WTC11 (cell line): ENCODE results near the gene MS4A2.

ENCODE experiments used
- ATF2 ChIP-seq: sonication (generic); formaldehyde crosslinking; IDR thresholded peaks from 2 replicates; pipeline ENCODE4 v1.8.1; 2022; ENCODE audit warnings: low read depth, missing genetic modification reagents, borderline replicate concordance
- CTCF ChIP-seq: fragments of 200-600 bp; IDR thresholded peaks from 2 replicates; pipeline ENCODE4 v1.8.0; 2022; ENCODE audit warnings: antibody characterized with exemption
- ESRRA ChIP-seq: sonication (generic); formaldehyde crosslinking; IDR thresholded peaks from 2 replicates; pipeline ENCODE4 v1.8.1; 2022; ENCODE audit warnings: mild to moderate bottlenecking, missing genetic modification reagents, borderline replicate concordance
- PRDM15 ChIP-seq: sonication (generic); formaldehyde crosslinking; IDR thresholded peaks from 2 replicates; pipeline ENCODE4 v1.8.0; 2022; ENCODE audit warnings: missing genetic modification reagents
- RELA ChIP-seq: sonication (generic); formaldehyde crosslinking; IDR thresholded peaks from 2 replicates; pipeline ENCODE4 v1.8.1; 2022; ENCODE audit warnings: missing genetic modification reagents, mild to moderate bottlenecking, borderline replicate concordance
- SMAD3 ChIP-seq: sonication (generic); formaldehyde crosslinking; IDR thresholded peaks from 2 replicates; pipeline ENCODE4 v1.8.0; 2022; ENCODE audit warnings: missing genetic modification reagents, mild to moderate bottlenecking, borderline replicate concordance
- TP53 ChIP-seq: sonication (generic); formaldehyde crosslinking; IDR thresholded peaks from 2 replicates; pipeline ENCODE4 v1.8.1; 2023; ENCODE audit warnings: mild to moderate bottlenecking, missing genetic modification reagents
- ZNF263 ChIP-seq: sonication (generic); formaldehyde crosslinking; IDR thresholded peaks from 2 replicates; pipeline ENCODE4 v1.8.1; 2022; ENCODE audit warnings: low read depth, mild to moderate bottlenecking, moderate library complexity, missing genetic modification reagents
- TF ChIP-seq, protein P1 (sequence below): sonication (generic); formaldehyde crosslinking; IDR thresholded peaks from 2 replicates; pipeline ENCODE4 v1.8.0; 2022; ENCODE audit warnings: mild to moderate bottlenecking, missing genetic modification reagents
- TF ChIP-seq, protein P2 (sequence below): sonication (generic); formaldehyde crosslinking; IDR thresholded peaks from 2 replicates; pipeline ENCODE4 v1.8.1; 2022; ENCODE audit warnings: mild to moderate bottlenecking, missing genetic modification reagents, moderate library complexity, borderline replicate concordance
- TF ChIP-seq, protein P3 (sequence below): sonication (generic); formaldehyde crosslinking; conservative IDR thresholded peaks from 2 replicates; pipeline ENCODE4 v1.8.1; 2023; ENCODE audit warnings: mild to moderate bottlenecking, low read depth, missing genetic modification reagents, moderate library complexity
- TF ChIP-seq, protein P4 (sequence below): sonication (generic); formaldehyde crosslinking; IDR thresholded peaks from 2 replicates; pipeline ENCODE4 v1.8.0; 2022; ENCODE audit warnings: mild to moderate bottlenecking, missing genetic modification reagents

DNA sequence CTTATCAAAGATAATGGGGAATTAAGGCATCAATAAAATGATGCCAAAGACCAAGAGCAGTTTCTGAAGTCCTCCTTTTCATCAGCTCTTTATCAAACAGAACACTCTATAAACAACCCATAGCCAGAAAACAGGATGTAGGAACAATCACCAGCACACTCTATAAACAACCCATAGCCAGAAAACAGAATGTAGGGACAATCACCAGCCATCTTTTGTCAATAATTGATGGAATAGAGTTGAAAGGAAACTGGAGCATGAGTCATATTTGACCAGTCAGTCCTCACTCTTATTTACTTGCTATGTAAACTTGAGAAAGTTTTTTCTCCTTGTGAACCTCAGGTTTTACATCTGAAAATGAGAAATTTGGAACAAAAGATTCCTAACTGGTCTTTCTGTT is 10.0 kb downstream of the MS4A2 start:
- TF ChIP-seq CTCF (no peak), ZNF263 (CRISPR knock-in tag) (no peak), PRDM15 (CRISPR knock-in tag) (no peak), TP53 (CRISPR knock-in tag) (no peak), RELA (CRISPR knock-in tag) (no peak), SMAD3 (CRISPR knock-in tag) (no peak), ESRRA (CRISPR knock-in tag) (no peak), ATF2 (CRISPR knock-in tag) (no peak)
- TF ChIP-seq, protein P1, sequence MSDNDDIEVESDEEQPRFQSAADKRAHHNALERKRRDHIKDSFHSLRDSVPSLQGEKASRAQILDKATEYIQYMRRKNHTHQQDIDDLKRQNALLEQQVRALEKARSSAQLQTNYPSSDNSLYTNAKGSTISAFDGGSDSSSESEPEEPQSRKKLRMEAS (CRISPR knock-in tag) = no peak
- TF ChIP-seq, protein P2, sequence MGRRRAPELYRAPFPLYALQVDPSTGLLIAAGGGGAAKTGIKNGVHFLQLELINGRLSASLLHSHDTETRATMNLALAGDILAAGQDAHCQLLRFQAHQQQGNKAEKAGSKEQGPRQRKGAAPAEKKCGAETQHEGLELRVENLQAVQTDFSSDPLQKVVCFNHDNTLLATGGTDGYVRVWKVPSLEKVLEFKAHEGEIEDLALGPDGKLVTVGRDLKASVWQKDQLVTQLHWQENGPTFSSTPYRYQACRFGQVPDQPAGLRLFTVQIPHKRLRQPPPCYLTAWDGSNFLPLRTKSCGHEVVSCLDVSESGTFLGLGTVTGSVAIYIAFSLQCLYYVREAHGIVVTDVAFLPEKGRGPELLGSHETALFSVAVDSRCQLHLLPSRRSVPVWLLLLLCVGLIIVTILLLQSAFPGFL (CRISPR knock-in tag) = no peak
- TF ChIP-seq, protein P3, sequence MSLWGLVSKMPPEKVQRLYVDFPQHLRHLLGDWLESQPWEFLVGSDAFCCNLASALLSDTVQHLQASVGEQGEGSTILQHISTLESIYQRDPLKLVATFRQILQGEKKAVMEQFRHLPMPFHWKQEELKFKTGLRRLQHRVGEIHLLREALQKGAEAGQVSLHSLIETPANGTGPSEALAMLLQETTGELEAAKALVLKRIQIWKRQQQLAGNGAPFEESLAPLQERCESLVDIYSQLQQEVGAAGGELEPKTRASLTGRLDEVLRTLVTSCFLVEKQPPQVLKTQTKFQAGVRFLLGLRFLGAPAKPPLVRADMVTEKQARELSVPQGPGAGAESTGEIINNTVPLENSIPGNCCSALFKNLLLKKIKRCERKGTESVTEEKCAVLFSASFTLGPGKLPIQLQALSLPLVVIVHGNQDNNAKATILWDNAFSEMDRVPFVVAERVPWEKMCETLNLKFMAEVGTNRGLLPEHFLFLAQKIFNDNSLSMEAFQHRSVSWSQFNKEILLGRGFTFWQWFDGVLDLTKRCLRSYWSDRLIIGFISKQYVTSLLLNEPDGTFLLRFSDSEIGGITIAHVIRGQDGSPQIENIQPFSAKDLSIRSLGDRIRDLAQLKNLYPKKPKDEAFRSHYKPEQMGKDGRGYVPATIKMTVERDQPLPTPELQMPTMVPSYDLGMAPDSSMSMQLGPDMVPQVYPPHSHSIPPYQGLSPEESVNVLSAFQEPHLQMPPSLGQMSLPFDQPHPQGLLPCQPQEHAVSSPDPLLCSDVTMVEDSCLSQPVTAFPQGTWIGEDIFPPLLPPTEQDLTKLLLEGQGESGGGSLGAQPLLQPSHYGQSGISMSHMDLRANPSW (CRISPR knock-in tag) = no peak
- TF ChIP-seq, protein P4, sequence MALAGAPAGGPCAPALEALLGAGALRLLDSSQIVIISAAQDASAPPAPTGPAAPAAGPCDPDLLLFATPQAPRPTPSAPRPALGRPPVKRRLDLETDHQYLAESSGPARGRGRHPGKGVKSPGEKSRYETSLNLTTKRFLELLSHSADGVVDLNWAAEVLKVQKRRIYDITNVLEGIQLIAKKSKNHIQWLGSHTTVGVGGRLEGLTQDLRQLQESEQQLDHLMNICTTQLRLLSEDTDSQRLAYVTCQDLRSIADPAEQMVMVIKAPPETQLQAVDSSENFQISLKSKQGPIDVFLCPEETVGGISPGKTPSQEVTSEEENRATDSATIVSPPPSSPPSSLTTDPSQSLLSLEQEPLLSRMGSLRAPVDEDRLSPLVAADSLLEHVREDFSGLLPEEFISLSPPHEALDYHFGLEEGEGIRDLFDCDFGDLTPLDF (CRISPR knock-in tag) = no peak
